Measurements from ENCODE around the gene HDAC1. TPM values are rescaled to one million over a fixed set of nuclear protein-coding genes. Genes with fewer than 3 reads are reported as not detected.
A peak's percentile ranks its signal among the peaks of the same experiment; 100 is the strongest.

HDAC1 gene
- total and polyA plus RNA-seq, 2 of the 13 experiments (the other 11 are each of a cell fraction or from before 2014, with no cell fraction given): 93.5 to 189 TPM

DNA sequence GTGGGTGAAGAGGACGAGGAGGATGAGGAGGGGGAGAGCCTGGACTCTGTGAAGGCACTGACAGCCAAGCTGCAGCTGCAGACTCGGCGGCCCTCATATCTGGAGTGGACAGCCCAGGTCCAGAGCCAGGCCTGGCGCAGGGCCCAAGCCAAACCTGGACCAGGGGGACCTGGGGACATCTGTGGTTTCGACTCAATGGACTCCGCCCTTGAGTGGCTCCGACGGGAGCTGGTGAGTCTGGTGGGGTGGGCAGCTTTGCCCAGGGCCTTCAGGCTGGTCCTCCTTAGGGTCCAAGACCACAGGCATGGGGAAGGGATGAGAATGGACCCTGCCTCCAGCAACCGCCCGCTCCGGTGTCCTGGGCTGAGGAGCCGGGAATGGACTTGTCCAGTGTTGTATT, 44.4 kb upstream of the HDAC1 start:
- H3K27ac ChIP-seq (ENCODE audit: extremely low read length, insufficient read depth, low read length): no peak overlapping the region
- H3K4me2 ChIP-seq (ENCODE audit: low read depth, low read length): peak overlapping the region; percentile 72
- ChIA-PET POLR2A (interaction anchor here (1.3 to 7.1 kb wide), 6 partner anchors 11 to 89 kb away, joined by 4 to 48 read pairs (median 15); partner anchors contain the start of genes HDAC1 and MARCKSL1), CTCF (ENCODE audit: low intra/inter-chr PET ratio, low total read pairs) (interaction anchor here (1.3 kb wide), 1 partner anchor 32 kb away, joined by 8 read pairs; no protein-coding TSS in a partner anchor)
- ATAC-seq (peak; percentile 8; the same call in 2 of the 3 replicates), DNase-seq (ENCODE audit: low spot score) (no peak), FAIRE-seq (no peak)
- no peaks in the 10 kb centered on the region for H3K79me2 ChIP-seq (ENCODE audit: insufficient read depth, low read length)
- 14% methylated on average over 4 of the region's 12 CpGs for WGBS (ENCODE audit: low lambda C conversion rate)
- no peaks in the 10 kb centered on the region for H3K9me3 ChIP-seq (ENCODE audit: low read length)
- in situ Hi-C loops (cut with HindIII; ENCODE audit: extremely low pct_ligation_motif_present, low pct_unique_long_range_greater_than_20kb) (no loop called here), intact Hi-C loops (cut with micrococcal nuclease; ENCODE audit: unreplicated experiment) (no loop called here)
- TF ChIP-seq HNRNPH1 (optimal IDR thresholded peaks at IDR 0.05; ENCODE audit: low read depth, low read length) (no peak), MXD4 (CRISPR knock-in tag; IDR thresholded peaks at IDR 0.05) (no peak), MYC (CRISPR knock-in tag; IDR thresholded peaks at IDR 0.05; ENCODE audit: borderline replicate concordance) (0 out of 2 replicates have a peak, but pooled peaks have one; percentile 4), TOE1 (CRISPR knock-in tag; IDR thresholded peaks at IDR 0.05) (no peak), DMAP1 (CRISPR knock-in tag; IDR thresholded peaks at IDR 0.05) (0 out of 2 replicates have a peak, but pooled peaks have one; percentile 4), ZNF660 (CRISPR knock-in tag; IDR thresholded peaks at IDR 0.05; ENCODE audit: borderline replicate concordance, low read depth) (no peak), HNRNPL (IDR thresholded peaks at IDR 0.05; ENCODE audit: low read depth, low read length) (0 out of 2 replicates have a peak, but pooled peaks have one; percentile 21), FOXA3 (CRISPR knock-in tag; IDR thresholded peaks at IDR 0.05) (no peak), ZNF546 (CRISPR knock-in tag; conservative IDR thresholded peaks at IDR 0.05) (no peak), SMARCC2 (IDR thresholded peaks at IDR 0.05) (no peak)
- TF ChIP-seq, protein P1, sequence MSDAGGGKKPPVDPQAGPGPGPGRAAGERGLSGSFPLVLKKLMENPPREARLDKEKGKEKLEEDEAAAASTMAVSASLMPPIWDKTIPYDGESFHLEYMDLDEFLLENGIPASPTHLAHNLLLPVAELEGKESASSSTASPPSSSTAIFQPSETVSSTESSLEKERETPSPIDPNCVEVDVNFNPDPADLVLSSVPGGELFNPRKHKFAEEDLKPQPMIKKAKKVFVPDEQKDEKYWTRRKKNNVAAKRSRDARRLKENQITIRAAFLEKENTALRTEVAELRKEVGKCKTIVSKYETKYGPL (CRISPR knock-in tag; IDR thresholded peaks at IDR 0.05): no peak
- peak overlapping the region; percentile 30 for H2AFZ ChIP-seq (ENCODE audit: low read length)
- H3K36me3 ChIP-seq (replicated peaks in 1 of 2; ENCODE audit: control insufficient read depth in 1 of 2, insufficient read depth in 2 of 2, low read length in 2 of 2): no peaks in the 10 kb centered on the region
- H3K27me3 ChIP-seq (ENCODE audit: control insufficient read depth in 1 of 2, insufficient read depth in 2 of 2, low read length in 2 of 2): no peaks in the 10 kb centered on the region
- peaks cover 83% of the 10 kb centered on the region for H3K4me1 ChIP-seq (ENCODE audit: insufficient read depth, low read length)
- BruUV-seq (replicated peaks): no TSS peak
- H3K9ac ChIP-seq (ENCODE audit: insufficient read depth, low read depth, low read length): peak overlapping the region; percentile 30; the same call in 1 of the 2 replicates
- no peaks in the 10 kb centered on the region for H4K20me1 ChIP-seq (ENCODE audit: insufficient read depth, low read length)
- H3K4me3 ChIP-seq (replicated peaks in 1 of 3; ENCODE audit: insufficient read depth in 1 of 3, low read depth in 2 of 3, low read length in 3 of 3): peak overlapping the region in 2 of 3 experiments; percentile 22 to 58; a peak in 3 of 6 replicates

All from HepG2 (cell line).